ENCODE measurements around the gene MTHFD2L. TPM values are rescaled to one million over a fixed set of nuclear protein-coding genes. Genes with fewer than 3 reads are reported as not detected.

Gene MTHFD2L
- total RNA-seq, 2 donors from 2014 or later = 13.2 to 13.8 TPM

DNA sequence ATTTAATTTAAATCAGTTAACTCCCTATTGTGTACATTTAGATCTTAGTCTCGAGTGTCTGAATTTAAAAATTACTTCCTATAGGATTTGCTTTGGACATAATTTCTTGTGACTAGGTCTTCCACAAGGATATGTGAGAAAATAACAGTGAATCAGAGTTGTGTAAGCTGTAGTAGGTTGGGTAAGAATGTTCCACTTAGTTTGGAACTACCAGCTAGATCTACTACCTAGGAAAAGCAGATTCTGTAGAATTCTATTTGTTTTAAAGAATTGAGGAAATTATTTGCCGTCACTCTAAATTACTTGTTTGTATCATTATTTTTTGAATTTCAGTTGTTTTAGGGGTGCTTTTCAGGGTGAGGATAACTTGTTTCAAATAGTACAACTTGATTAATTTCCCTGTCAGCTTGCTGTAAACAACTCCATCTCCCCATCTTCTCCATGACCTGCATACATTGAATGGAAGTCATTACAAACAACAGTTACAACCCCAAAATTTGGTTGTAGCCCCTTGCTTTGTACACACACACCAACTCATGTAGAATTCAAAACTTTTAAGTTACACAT is 1.3 kb downstream of the MTHFD2L start:
- Histone ChIP-seq H3K9me3 (no peaks in the 10 kb centered on the region), H3K4me1 (peaks cover 27% of the 10 kb centered on the region), H3K27ac (no peak overlapping the region), H3K4me3 (no peak overlapping the region), H3K27me3 (no peaks in the 10 kb centered on the region), H3K36me3 (replicated peaks in 1 of 2; ENCODE audit: insufficient read depth in 1 of 2, low read depth in 2 of 2) (peaks cover 0 to 2% of the 10 kb centered on the region in 2 donors)
- no peak for TF ChIP-seq POLR2A (IDR thresholded peaks at IDR 0.05)
- TF ChIP-seq, protein P1, sequence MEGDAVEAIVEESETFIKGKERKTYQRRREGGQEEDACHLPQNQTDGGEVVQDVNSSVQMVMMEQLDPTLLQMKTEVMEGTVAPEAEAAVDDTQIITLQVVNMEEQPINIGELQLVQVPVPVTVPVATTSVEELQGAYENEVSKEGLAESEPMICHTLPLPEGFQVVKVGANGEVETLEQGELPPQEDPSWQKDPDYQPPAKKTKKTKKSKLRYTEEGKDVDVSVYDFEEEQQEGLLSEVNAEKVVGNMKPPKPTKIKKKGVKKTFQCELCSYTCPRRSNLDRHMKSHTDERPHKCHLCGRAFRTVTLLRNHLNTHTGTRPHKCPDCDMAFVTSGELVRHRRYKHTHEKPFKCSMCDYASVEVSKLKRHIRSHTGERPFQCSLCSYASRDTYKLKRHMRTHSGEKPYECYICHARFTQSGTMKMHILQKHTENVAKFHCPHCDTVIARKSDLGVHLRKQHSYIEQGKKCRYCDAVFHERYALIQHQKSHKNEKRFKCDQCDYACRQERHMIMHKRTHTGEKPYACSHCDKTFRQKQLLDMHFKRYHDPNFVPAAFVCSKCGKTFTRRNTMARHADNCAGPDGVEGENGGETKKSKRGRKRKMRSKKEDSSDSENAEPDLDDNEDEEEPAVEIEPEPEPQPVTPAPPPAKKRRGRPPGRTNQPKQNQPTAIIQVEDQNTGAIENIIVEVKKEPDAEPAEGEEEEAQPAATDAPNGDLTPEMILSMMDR (IDR thresholded peaks at IDR 0.05) = no peak
- DNase-seq (no peak), ATAC-seq (no peak)
- 28 to 48% methylated on average over 2 of the region's 2 CpGs for WGBS, 2 donors
- intact Hi-C loops (cut with DNase I) = no loop called here

DNA sequence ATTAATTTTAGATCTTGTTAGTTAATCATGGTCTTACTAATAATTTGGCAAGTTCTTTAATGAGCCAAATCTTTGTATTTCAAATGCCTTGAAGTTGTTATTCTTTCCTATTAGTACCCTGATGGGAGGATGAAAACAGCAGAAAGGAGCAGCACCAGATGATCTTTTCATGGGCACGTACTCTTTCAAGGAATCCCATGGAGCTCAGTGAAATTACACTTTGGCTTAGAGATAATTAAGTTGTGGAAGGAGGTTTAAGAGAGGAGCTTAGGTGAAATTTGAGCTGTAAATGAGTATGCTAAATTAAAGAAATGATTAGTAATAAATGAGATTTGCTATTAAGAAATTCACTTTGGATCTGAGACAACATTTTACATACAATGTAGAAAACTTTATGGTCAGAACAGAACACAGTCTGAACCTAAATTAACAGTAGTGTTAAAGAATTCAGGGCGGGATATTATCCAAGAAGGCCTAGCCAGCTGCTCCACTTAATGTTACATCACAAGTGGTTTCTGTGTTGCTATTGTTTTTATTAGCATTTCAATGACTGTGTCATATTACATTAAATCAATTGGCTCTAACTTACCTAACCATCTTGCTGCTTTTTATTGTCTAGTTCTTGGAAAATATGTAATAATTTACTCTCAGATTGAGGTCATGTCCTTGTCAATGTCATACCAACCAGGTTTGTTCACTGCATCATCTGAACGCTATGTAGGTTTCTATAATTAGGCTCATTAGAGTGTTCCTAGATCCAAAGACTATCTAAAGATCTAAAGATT is 3.9 kb downstream of the MTHFD2L start:
- Histone ChIP-seq H3K36me3 (replicated peaks in 1 of 2; ENCODE audit: insufficient read depth in 1 of 2, low read depth in 2 of 2) (peaks cover 0 to 2% of the 10 kb centered on the region in 2 donors), H3K27me3 (no peaks in the 10 kb centered on the region), H3K27ac (no peak overlapping the region), H3K4me3 (no peak overlapping the region), H3K4me1 (peaks cover 24% of the 10 kb centered on the region), H3K9me3 (no peaks in the 10 kb centered on the region)
- TF ChIP-seq, protein P1 (IDR thresholded peaks at IDR 0.05) = no peak
- TF ChIP-seq POLR2A (IDR thresholded peaks at IDR 0.05) = no peak
- DNase-seq (no peak), ATAC-seq (no peak)
- intact Hi-C loops (cut with DNase I) = no loop called here
- WGBS, 2 donors = 69 to 72% methylated on average over 3 of the region's 3 CpGs

DNA sequence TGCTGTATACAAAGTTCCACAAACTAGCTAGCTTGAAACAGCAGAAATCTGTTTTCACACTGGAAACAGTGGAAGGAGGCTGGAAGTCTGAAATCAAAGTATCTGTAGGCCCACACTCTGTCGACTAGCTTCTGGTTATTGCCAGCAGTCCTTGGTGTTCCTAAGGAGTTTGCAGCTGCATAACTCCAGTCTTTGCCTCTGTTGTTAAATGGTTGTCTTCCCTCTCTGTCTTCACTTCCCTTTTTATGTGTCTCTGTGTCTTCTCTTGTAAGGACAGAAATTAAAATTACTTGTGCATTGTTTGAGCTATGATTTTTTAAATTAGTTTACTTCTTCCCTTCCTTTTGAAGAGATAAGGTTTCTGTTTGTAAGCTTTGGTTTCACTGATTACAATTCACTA is 8.2 kb downstream of the MTHFD2L start:
- Histone ChIP-seq H3K4me3 (no peak overlapping the region), H3K36me3 (replicated peaks in 1 of 2; ENCODE audit: insufficient read depth in 1 of 2, low read depth in 2 of 2) (peaks cover 0 to 2% of the 10 kb centered on the region in 2 donors), H3K4me1 (peaks cover 8% of the 10 kb centered on the region), H3K27me3 (no peaks in the 10 kb centered on the region), H3K9me3 (no peaks in the 10 kb centered on the region), H3K27ac (no peak overlapping the region)
- DNase-seq = no peak
- TF ChIP-seq, protein P1 (IDR thresholded peaks at IDR 0.05) = no peak
- TF ChIP-seq POLR2A (IDR thresholded peaks at IDR 0.05) = no peak
- WGBS, 2 donors = 58 to 75% methylated on average over 1 of the region's 1 CpG
- intact Hi-C loops (cut with DNase I) = no loop called here
- no peak for ATAC-seq

DNA sequence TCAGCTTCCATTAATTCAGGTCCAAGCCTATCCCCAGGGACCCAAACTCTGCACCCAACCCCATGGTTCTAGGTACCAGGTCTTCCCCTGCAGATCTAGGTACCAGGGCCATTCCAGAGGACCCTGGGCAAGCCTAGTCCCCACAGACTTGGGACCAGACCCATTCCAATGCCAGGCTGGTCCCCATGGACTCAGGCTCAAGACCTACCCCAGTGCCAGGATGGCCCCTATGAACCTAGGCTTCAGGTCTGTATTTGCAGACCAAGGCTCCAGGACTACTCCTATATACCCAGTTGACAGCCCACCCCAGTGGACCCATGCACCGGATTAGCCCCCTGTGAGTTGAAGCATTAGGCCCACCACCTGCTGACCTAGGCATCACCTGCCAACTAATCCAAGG is 8.9 kb downstream of the MTHFD2L start:
- H3K36me3 ChIP-seq (replicated peaks in 1 of 2; ENCODE audit: insufficient read depth in 1 of 2, low read depth in 2 of 2) = peaks cover 0 to 2% of the 10 kb centered on the region in 2 donors
- no peaks in the 10 kb centered on the region for H3K9me3 ChIP-seq
- intact Hi-C loops (cut with DNase I) = no loop called here
- DNase-seq = no peak
- TF ChIP-seq, protein P1 (IDR thresholded peaks at IDR 0.05) = no peak
- TF ChIP-seq POLR2A (IDR thresholded peaks at IDR 0.05) = no peak
- 100% methylated on average over 1 of the region's 1 CpG; no CpG with 5 or more reads in 1 of the 2 donors for WGBS, 2 donors
- H3K4me3 ChIP-seq = no peak overlapping the region
- no peak for ATAC-seq
- H3K4me1 ChIP-seq = peaks cover 4% of the 10 kb centered on the region
- H3K27ac ChIP-seq = no peak overlapping the region
- H3K27me3 ChIP-seq = no peaks in the 10 kb centered on the region

Measured in body of pancreas (tissue), 4 donors.